PC-3 (cell line): ENCODE data around the gene TEAD4.

Experiments
- EZH2 ChIP-seq: fragments of 300-600 bp; sonication (generic); IDR thresholded peaks from one replicate; pipeline ENCODE4 v1.6.1; 2017; ENCODE audit warnings: antibody characterized with exemption, mild to moderate bottlenecking, low read length; ENCODE audit not compliant: unreplicated experiment
- EZH2phosphoT487 ChIP-seq: fragments of 300-600 bp; sonication (generic); IDR thresholded peaks from 2 replicates; pipeline ENCODE4 v1.6.1; 2018; ENCODE audit warnings: mild to moderate bottlenecking, antibody characterized with exemption, low read length, borderline replicate concordance
- TF ChIP-seq, protein P1 (sequence below): fragments of 300-600 bp; sonication (generic); conservative IDR thresholded peaks from 2 replicates; pipeline ENCODE4 v1.5.1; 2017; ENCODE audit warnings: antibody characterized with exemption, low read depth, mild to moderate bottlenecking, low read length

DNA sequence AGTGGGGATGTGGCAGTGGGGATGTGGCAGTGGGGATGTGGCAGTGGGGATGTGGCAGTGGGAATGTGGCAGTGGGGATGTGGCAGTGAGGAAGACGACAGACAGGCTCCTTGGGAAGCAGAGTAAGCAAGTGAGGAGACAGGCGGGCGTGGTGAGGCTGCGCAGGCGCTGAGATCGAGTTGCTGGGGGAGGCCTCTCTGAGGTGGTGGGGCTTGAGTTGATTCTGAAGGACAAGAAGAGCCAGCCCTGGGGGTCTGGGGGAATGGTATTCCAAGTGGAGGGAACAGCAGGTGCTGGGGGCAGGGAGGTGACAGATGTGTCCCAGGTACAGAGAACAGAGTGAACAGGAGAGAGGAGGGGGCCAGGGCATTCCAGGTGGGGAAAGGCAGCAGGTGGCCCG is 84.2 kb downstream of the TEAD4 start:
- TF ChIP-seq EZH2phosphoT487 (no peak), EZH2 (no peak)
- TF ChIP-seq, protein P1, sequence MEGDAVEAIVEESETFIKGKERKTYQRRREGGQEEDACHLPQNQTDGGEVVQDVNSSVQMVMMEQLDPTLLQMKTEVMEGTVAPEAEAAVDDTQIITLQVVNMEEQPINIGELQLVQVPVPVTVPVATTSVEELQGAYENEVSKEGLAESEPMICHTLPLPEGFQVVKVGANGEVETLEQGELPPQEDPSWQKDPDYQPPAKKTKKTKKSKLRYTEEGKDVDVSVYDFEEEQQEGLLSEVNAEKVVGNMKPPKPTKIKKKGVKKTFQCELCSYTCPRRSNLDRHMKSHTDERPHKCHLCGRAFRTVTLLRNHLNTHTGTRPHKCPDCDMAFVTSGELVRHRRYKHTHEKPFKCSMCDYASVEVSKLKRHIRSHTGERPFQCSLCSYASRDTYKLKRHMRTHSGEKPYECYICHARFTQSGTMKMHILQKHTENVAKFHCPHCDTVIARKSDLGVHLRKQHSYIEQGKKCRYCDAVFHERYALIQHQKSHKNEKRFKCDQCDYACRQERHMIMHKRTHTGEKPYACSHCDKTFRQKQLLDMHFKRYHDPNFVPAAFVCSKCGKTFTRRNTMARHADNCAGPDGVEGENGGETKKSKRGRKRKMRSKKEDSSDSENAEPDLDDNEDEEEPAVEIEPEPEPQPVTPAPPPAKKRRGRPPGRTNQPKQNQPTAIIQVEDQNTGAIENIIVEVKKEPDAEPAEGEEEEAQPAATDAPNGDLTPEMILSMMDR, result no peak
